Fibroblast of skin of right biceps (primary cell): Measurements from ENCODE around the gene PHEX.

Experiments
- DNase-seq: peaks from one replicate; pipeline ENCODE4 v3.0.0-alpha.2; 2013

PHEX gene

DNA sequence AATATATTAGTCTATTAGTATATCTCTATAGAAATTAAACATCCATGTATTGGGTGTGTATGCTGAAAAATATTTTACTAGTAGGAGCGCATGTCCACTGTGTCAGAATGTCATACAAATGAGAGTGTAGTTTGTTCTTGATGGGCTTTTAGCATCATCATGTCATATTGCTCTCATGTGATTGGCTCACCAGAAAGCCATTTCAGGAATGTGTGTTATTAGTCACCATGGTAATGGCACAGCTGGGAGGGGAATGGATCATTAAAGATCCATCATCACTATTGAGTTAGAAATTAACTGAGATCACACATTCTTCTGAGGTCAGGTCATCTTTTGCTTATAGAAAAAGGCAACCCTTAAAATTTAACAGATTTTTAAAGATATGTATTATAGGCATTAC, 77.3 kb downstream of the PHEX start:
- DNase-seq: peak; percentile 84

DNA sequence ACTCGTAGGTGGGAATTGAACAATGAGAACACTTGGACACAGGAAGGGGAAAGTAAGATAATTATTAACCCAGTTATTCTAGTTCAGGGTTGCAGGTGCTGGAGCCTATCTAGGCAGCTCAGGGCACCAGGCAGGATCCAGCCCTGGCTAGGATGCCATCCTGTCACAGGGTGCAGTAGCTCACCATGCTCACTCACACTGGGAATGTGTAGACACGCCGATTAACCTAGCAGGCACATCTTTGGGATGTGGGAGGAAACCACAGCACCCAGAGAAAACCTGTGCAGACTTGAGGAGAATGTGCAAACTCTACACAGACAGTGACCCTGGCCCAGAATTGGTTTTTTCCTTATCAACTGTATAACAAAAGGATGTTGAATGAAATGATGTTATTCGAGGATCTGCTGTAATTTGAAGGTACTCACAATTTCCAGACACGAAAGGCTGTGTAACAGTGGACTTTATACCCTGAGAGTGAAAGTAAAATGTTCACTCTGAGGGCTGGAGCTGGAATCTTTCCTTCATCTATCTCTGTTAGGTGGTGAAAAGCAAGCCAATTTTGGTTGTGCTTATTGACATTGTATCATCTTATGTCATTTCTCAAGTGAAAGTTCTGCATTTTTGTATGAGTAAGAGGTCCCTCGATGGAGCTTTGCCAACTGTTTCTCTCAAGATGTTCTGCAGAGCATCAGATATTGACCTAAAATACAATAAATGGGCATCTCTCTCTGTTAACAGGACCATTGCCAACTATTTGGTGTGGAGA, 78.8 kb downstream of the PHEX start:
- peak; percentile 77 for DNase-seq

DNA sequence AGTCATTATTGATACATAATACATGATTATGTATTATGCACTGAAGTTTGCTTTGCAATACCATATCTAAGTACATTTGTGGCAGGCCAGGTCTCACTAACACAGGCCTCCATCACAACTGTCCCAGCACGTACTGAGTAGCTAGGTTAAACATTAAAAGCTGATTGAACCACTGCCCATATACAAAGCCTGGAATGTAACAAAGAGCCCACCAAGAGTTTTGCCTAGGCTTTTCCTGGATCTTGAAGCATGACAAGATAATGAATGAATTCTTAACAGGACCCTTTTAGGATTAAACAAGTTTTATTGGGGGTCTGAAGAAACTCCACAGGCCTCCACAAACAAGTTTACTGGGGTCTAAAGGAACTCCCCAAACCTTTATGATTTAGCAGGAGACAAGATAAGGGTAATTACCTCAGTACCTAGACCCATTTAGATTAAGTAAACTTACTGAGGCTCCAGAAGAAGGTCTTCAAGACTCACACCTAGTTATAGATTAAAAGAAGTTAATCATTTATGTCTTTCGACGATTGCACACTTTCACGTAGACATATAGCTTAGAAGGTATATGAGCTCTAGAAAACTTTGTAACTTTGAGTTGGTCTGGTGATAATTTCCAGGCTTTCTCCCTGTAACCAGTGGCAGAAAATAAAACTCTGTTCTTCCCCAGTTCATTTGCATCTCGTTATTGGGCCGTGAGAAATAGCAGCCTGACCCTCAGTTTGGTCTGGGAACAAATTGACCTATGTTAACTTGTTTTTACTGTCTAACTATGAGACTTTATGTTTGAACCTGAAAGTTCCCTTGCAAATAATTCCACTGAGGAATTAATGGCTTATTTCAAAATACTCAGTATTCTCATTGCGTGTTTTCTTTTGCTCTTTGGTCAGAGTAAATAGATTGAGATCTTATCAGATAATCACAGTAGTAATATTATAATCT, 84.8 kb downstream of the PHEX start:
- DNase-seq: no peak

DNA sequence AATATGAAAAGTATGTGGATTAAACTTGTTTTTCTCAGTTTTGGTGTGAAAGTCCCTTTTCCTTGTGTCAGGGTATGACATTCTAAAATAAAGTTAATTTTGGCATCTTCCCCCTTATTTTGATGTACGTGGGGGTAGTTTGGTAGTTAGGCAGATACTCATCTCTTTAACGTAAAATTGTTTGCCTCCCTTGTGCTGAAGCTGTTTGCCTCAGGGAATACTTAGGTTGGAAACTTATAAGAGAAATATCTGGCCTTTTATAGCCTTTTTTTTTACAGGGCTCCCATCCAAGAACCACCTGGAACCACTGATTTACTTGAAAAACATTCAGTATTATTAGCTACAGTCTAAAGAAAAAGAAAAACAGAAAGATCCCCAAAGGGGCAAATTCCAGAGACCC, 85.5 kb downstream of the PHEX start:
- no peak for DNase-seq

DNA sequence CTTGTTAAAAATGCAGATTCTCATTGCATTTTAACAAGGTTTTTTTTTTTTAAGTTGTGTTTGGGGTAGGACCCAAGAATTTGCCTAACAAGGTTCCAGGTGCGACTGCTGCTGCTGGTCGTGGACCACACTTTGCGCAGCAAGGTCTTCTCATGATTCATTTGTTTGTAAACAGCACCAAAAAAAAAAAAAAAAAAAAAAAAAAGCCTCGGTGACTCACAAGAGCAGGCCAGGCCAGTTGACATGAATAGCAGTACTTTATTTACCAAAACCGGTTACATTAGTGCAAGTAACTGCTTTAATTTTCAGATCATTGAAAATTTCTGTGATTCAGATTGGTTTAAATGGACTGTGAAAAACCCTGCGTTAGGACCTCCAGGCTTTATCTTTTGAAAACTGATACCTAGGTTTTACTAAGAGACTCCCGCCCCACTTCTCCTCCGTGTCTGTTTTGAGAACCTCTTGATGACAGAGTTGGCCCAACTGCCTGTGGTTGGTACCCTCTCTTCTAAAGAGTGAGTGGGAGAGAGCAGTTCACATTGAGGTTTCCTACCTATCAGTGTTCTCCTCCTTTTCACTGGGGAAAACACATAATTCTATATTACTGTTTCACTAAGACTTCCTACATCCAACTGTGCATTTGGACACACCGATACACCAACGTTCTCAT, 86.2 kb downstream of the PHEX start:
- no peak for DNase-seq

DNA sequence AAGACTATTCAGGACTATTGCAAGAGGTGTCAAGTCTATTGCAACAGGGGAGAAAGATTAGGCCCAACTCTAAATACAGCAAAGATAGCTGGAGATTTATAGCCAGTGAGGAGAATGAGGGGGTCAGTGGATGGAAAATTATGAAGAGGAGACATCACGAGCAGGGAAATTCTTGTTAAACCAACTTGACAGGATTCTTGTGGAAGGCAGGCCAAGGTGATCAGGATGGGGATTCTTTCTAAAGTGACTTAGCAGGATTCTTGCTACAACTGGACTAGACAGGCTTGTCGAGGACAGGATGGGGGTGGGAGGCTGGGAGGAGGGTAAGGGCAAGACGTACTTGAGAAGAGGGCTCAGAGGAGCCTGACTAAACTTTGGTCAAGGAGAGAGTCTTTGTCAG, 89.0 kb downstream of the PHEX start:
- no peak for DNase-seq

DNA sequence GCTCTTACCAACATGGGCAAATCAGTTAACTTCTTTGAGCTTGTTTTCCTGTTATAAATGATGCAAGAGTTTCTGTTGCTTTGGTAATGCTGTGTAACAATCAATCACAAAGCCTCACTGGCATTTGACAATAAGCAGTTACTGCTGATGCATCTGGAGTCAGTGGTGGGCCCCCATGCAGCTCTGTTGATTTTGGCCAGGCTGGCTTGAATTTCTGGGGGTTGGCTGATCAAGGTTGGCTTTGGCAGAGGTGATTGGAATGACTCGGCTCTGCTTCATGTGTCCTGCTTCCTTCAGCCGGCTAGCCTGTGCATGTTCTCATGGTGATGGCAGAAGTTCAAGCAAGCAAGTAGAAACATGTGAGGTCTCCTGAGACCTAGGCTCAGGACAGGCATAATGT, 90.4 kb downstream of the PHEX start:
- peak; percentile 89 for DNase-seq

DNA sequence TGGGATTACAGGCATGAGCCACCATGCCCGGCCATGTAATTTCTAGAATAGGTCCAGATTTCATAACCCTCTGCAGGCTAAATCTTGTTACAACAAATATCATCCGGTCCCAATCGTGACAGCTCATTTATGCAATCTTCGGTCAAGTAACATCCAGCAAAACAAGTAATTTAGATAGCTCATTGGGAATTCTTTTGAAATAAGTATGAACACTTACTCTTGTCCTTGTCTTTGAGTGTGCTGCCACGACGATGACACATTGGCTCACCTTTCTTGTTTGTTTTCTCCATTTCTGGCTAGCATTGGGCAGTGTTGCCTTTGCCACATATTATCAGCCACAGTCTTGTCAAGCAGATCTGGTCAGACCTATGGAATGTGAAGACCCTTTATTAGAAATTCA, 92.0 kb downstream of the PHEX start:
- DNase-seq: no peak

DNA sequence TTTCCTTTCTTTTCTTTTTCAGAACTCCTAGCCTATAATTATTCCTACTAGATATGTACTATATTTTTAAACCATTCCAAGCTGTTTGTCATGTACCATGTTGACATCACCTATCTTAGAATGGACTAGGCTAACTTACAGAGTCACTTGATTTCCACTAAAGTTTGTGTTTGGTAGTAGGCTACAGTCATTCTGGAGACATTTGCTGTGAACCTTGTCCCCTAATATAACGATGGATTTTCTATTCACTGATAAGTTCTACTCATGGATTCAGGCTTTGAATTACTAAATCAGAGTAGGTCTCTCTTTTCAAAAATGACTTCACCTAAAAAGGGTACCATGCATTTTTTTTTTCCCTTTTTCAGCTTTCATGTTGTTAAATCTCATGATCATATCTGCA, 93.4 kb downstream of the PHEX start:
- no peak for DNase-seq

DNA sequence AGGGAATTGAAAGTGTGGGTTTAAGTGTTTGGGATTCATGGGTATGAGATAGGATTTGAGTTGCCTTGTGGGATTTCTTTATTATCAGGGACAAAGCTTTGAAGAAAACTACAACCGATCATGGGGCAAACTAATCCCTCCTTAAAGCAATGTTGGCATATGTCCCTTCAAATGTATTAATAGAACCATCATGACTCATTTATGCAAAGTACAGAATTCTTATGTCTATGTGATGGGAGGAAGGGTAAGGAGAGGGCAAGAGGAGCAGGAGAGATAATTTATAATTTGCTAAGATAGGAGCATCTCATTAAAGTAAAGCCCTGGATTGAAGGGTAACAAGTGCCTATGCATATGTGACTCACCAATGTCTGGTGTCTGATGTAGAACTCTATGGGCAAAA, 94.2 kb downstream of the PHEX start:
- DNase-seq: peak; percentile 38

DNA sequence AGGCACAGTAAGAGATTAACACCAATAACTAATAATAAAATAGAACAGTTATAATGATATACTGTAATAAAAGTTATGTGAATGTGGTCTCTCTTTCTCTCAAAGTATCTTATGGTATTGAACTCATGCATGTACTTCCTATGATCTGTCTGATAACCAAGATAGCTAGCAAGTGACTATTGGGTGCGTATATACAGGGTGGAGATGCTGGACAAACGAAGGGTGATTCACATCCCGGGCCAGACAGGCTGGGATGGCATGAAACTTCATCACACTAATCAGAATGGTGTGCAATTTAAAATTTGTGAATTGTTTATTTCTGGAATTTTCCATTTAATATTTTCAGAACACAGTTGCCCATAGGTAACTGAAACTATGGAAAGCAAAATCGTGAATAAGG, 96.8 kb downstream of the PHEX start:
- DNase-seq: no peak

DNA sequence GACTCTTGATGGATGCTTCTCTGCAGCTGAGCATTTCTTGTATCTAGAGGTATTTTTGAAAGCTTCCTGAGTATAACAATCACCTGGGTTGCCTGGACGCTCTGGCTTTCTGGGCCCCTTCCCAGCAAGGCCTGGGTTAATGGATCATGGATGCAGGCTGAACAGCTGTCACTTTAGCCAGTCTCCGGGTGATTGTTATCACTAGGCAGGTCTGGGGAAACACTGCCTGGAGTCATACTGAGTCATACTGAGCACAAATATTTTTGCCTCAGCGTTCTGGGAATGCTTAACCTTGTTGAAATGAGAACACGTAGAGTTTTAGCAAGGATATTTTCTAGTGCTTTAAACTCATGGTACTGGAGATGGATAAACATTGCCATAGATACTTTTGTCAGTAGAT, 102.6 kb downstream of the PHEX start:
- DNase-seq: peak; percentile 81

DNA sequence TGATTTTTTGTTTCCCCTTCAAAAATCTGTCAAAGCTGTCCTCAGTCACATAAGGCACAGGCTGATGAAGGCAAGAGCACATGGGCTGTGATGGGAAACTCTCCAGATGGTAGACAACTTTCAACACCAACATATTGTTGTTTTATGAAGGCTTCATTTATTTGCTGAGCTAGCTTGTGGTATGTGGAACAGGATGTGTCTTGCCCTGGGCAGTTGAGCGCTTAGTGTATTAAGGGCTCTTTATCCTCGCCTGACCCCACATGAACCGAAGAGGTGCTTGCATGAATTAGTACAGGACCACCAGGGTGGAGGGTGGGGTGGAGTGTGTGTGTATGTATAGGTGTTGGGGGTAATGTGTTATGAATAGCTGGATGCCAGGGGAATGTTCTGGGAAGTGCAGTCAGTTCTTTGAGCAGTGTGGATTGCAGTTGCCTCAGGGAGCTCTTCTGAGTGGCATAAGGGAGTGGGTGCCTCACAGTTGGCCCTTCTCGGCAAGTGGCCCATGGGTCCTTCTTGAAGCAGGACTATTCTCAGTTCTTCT, 103.1 kb downstream of the PHEX start:
- DNase-seq: peak; percentile 79

DNA sequence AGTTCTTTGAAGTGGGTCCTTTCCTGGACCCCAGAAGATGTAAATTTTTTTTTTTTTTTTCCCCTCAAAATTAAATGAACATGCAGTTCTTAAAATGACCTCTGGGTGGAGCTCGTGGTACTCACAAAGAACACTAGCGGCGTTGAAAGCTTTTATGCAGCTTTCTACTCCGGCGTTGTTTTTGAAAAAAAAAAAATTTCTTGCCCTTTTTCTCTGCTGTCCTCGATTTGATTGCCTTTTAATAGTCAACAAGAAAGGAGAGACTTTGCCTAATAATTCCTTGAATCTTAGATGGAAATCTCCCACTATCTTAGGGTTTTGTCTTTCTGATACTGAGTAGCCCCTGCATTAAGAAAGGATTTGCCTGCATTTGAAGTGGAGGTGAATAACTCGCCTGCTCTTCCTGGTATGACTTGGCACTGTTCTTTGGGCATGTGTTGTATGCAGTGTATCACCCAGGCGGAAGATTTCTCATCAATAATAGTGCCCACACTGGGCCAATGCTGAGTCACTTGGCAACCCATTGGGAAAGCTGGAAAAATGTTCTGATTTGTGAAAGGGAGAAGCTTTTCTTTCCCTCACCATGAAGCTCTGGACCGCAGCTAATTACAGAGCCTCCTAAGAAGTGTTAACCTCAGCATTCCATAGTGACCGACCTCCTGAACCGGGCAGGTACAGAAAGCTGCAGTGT, 104.0 kb downstream of the PHEX start:
- peak; percentile 51 for DNase-seq

DNA sequence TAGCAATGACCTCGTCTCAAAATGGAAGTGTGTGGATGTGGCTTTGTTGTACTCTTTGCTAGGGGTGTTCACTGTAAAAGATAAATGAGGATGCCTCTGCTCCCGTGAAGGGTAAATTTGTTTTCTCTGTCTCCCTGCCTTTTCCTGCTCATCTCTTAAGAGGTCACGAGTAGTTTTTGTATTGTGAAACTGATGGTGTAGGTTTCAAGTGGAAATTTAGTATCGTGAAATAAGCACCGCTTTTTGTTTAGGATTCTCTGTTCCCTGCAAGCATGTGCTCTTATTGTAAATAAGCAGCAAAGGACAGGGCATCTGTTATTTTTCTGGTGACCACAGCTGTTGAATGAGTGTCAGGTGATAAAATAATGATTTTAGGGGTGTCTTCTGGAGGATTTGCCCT, 104.6 kb downstream of the PHEX start:
- DNase-seq: no peak

DNA sequence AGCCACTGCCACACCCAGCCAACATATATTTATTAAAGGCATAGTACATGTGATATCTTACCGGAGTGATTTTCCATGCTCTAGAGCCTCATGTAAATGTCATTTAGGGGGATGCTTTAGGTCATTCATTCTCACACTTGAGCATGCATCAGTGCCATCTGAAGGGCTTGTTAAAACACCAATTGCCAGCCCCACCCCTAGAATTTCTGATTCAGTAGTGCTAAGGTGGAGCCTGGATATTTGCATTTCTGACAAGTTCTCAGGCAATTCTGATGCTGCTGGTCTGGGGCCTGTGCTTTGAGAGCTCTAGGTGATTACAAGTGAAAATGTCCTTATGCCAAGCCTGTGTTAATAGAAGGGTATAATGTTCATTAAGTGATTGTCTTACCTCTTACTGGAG, 107.7 kb downstream of the PHEX start:
- no peak for DNase-seq

DNA sequence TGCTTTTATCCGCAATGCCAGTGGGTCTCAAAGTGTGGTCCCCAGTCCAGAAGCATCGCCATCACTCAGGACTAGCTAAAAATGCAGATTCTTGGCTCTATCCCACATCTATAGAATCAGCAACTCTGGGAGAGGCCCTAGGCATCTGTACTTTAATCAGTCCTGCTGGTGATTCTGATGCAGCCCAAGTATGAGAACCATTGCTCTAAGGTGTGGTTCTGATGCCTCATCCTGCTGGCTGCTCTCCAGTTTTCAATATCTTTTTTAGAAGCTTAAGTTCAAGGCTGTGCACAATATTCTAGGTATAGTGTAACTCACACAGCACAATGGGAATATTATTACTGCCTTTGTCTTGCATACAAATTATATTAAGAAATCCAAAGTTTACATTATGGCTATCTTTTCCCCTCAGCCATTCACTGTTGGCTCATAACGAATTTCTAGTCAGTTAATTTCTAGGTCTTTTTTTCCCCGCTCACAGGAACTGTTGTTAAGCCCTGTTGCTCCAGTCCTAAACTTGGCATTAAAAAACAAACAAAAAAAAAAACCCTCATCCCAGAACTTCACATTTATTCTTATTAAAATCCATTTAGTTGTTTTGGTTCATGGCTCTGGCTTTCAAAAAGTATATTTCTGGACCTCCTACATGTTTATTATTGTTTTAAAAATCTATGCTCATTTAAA, 109.1 kb downstream of the PHEX start:
- no peak for DNase-seq

DNA sequence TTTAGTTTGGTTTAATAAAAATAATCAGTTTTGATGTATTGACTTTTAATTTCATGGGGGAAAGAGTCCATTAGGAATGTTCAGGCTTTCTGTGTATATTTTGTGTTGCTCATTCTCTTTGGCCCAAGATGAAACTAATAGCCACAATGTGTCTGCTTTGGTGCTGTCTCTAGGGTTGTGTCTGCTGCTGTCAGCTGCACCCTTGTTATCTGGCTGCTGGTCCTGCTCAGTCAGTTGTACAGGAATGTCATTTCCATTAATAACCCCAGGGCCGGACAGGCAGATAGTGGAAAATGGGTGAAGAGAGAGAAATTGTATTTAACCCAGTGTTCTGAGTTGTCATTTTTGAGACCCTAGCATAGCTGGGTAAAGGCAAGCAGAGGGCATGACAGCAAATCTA, 115.1 kb downstream of the PHEX start:
- DNase-seq: no peak

DNA sequence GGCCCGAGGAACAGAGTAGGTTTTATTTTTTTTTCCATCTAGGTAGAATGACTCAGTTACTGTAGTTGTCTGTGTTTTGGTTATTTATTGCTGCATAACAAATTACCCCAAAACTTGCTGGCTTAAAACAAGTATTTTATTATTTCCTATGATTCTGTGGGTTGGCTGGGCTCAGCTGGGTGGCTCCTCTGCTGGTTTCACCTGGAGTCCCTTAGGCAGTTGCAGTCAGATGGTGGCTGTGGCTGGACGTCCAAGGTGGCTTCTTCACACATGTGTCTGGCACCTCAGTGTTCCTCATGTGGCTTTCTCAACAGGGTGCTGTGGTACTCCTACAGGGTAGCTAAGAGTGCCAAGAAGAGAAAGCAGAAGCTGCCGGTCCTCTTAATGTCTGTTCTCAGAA, 115.8 kb downstream of the PHEX start:
- DNase-seq: no peak

DNA sequence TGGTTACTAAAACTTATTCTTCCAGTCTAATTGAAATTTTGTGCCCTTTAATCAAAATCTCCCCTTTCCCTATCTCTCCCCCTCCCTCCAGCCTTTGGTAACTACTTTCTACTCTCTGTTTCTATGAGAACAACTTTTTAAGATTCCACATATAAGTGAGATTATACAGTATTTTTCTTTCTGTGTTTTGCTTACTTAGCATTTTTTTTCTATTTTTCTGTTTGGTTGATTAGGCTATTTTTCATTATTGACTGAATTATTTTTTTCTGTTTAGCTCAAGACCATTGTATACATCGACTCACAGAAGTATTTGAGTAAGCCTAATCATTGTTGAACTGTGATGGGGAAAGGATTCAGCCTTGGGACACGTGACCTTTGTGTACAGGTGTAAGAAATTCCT, 116.4 kb downstream of the PHEX start:
- no peak for DNase-seq

DNA sequence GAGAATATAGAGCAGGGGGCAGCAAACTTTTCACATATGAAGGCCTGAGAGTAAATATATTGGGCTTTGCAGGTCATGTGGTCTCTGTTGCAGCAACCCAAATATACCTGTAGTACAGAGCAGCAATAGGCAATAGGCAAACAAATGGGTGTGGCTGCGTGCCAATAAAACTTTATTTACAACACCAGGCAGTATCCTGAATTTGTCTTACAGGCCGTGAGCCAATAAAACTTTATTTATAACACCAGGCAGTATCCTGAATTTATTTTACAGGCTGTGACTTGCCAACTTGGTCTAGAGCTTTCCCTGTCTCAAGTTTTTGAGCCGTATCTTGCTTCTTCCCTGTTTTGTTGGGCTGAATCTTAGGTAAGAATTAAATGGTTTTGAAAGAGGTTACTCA, 118.2 kb downstream of the PHEX start:
- no peak for DNase-seq

DNA sequence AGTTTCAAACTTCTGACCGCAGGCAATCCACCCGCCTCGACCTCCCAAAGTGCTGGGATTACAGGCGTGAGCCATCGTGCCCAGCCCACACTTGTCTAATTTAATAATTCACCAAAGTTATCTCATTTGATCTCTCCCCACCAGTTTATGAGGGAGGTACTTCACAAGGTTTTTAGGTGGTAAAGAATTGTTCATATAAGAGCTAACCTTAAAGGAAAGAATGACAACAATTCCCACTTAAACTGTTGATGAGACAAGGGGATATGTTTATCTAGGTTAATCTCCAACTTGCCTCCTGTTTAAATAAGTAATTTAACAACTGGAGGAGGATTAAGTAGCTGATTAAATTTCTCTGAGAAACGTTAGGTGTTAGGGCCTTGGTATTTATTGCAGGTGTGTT, 123.0 kb downstream of the PHEX start:
- no peak for DNase-seq
